HUES48 (cell line): Measurements from ENCODE around the gene GOLGA6L2.
"Not testable (repeated sequence)": the region's sequence is repeated elsewhere in the genome, so short reads cannot be mapped to it uniquely, and the experiment has no call there.

Experiments
- H3K27ac ChIP-seq: one replicate; pipeline ENCODE4 v1.7.0; 2013; ENCODE audit warnings: low read depth, low read length, inconsistent platforms
- H3K27me3 ChIP-seq: 2 replicates; pipeline ENCODE4 v1.6.1; 2013; ENCODE audit warnings: mild to moderate bottlenecking, low read length; ENCODE audit not compliant: control insufficient read depth, insufficient read depth
- H3K36me3 ChIP-seq: 2 replicates; pipeline ENCODE4 v1.6.1; 2013; ENCODE audit warnings: low read length; ENCODE audit not compliant: control insufficient read depth, insufficient read depth
- H3K4me1 ChIP-seq: 2 replicates; pipeline ENCODE4 v1.6.1; 2013; ENCODE audit warnings: mild to moderate bottlenecking, low read length; ENCODE audit not compliant: control insufficient read depth, insufficient read depth
- H3K4me3 ChIP-seq: 2 replicates; pipeline ENCODE4 v1.5.1; 2013; ENCODE audit warnings: mild to moderate bottlenecking, low read depth, low read length
- H3K9ac ChIP-seq: 2 replicates; pipeline ENCODE4 v1.6.1; 2013; ENCODE audit warnings: mild to moderate bottlenecking, low read depth, low read length, moderate library complexity
- H3K9me3 ChIP-seq: 2 replicates; pipeline ENCODE4 v1.6.1; 2013; ENCODE audit warnings: low read length; ENCODE audit not compliant: control insufficient read depth, insufficient read depth

GOLGA6L2 gene

DNA sequence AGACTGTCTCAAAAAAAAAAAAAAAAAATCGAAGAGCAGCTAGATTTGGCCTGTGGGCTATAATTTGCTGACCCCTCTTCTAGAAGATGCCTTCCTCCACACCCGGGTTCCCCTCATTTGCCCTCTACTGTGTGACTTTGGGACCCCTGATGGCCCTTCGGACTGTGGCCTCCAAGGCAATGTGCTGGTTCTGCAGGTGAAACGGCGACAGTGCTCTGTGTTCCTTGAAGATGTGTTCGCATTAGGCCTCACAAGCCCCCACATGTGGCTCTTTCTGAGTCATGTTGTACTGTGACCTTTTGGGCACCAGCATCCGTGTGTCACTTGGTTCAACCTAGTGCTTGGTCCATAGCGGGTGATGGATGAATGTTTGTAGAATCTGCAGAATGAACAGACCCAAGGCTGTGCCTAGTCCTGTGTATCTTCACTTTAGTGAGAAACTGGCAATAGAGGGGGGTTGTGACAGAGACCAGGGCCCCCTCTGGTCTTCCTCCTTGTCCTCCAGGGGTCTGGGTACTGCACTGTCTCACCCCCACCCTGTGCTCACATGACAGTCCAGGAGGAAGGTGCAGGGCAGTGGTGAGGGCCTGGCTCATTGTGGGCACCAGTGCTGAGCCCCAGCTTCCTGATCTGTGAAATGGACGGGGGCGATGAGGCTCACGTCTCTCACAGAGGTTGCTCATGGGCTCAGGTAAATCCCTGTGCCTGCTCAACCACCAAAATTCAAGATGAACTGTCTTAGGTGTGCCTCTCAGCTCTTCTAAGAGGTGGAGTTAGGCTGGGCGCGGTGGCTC lies 22.7 kb downstream of the GOLGA6L2 start:
- Histone ChIP-seq H3K4me1 (no peaks in the 10 kb centered on the region), H3K36me3 (no peaks in the 10 kb centered on the region), H3K9me3 (peaks cover 15% of the 10 kb centered on the region; the same call in 1 of the 2 replicates), H3K27ac (no peak overlapping the region), H3K4me3 (no peak overlapping the region), H3K9ac (no peak overlapping the region), H3K27me3 (no peaks in the 10 kb centered on the region)

DNA sequence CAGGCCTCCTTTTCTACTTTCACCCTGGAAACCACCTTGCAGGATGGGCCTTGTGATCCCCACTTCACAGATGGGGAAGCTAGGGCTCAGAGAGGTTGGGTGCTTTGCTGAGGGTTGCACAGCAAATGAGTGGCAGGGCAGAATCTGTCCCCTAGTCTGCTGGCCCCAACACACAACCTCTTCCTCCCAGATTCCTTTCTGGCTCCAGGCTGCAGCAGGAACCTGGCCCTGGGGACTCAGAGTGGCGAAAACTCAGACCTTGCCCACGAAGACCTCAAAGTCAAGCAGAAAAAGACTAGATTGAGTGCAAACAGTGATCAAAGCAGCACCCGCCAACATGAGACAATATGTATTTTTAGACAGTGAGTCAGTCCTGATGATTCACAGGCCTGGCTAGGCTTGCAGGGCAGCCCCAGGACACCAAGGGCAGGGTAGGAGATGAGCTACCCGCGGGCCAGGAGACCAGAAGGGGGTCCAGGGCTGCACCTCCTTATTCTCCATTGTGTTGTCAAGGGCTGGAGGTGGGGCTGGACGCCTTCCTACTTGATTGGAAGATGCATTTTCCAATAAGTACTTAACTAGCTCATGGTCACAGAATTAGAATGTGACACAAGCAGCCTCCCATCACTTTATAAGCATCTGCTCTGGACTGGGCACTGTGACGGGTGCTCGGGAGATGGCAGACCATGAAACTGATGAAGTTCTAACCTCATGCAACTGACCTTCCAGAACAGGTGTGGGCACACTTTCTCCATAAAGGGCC lies 23.9 kb downstream of the GOLGA6L2 start:
- Histone ChIP-seq H3K36me3 (no peaks in the 10 kb centered on the region), H3K27me3 (no peaks in the 10 kb centered on the region), H3K9ac (no peak overlapping the region), H3K9me3 (peaks cover 17% of the 10 kb centered on the region), H3K4me1 (no peaks in the 10 kb centered on the region), H3K27ac (no peak overlapping the region), H3K4me3 (no peak overlapping the region)

DNA sequence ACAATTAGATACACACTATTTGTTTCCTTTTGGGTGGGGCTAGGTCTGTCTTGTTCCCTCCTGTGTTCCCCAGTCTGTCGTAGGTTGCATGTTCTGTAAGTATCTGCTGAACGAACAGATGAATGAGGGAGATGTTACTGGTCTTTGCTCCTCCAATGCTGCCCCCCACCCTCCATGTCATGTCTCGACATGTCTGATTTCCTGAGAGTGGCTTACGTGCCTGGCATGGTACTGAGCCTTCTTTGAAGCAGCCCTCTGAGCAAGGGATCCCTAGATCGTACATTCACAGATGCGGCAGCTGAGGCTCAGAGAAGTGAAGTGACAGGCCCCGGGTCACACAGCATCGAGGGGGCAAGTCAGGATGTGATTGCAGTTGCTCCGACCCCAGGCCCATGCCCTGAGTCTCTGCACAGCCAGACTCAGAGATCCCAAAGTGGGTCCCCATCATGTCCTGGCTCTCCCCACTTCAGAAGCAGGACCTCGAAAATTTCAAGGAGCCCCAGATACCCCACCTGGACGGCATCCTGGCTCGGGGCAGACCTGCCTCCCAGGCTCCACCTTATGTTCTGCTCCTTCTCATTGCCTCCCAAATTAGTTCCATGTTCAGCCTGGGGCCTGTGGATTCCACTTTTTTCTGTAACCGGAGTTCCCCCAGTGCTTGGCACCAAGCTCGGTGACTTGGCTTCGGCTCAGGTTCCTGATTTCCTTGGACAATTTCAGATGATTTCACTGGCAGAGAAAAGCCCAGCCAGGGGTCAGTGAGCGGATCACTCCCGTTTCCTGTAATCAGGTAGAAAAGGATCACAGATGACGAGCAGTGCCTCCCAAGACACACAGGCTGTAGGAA lies 24.7 kb downstream of the GOLGA6L2 start:
- no peaks in the 10 kb centered on the region for H3K4me1 ChIP-seq
- no peak overlapping the region for H3K27ac ChIP-seq
- no peaks in the 10 kb centered on the region for H3K27me3 ChIP-seq
- H3K4me3 ChIP-seq: no peak overlapping the region
- no peak overlapping the region for H3K9ac ChIP-seq
- H3K9me3 ChIP-seq: peaks cover 17% of the 10 kb centered on the region
- H3K36me3 ChIP-seq: no peaks in the 10 kb centered on the region

DNA sequence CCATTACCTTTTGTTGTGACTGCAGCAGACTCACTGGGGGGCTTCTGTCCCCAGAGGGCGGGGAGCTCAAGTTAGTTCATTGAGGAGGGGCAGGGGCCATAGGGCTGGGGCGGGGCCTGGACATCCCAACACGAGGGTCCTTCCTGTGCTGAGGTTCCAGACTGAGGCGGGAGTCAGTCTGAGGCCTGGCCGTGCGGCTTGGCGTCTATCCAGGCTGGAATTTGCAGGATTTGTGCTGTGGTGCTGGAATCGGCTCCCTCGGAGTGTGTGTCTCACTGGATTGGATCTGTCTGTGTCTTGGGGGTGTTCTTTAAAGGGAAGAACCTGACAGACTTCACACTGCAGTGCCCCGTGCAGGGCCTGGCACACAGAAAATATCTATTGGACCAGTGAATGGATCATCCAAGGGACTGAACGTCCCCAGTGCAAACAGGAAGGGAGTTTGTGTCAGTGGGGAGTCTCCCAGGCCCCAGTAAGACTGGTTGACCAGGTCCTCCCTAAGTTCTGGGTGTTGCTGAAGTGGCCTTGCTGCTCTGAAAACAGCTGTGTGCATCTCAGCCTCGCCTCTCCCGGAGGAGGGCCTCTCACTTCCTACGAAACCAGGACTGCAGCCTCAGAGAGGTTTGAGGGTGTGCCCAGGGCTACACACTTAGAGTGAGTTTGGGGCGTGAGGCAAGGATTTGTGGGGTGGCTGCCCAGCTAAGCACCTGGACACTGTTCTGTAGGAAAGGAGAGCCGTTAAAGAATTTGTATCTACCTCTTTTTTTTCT lies 26.1 kb downstream of the GOLGA6L2 start:
- Histone ChIP-seq H3K27me3 (no peaks in the 10 kb centered on the region), H3K27ac (no peak overlapping the region), H3K9ac (no peak overlapping the region), H3K36me3 (no peaks in the 10 kb centered on the region), H3K4me1 (no peaks in the 10 kb centered on the region), H3K9me3 (peaks cover 17% of the 10 kb centered on the region), H3K4me3 (no peak overlapping the region)

DNA sequence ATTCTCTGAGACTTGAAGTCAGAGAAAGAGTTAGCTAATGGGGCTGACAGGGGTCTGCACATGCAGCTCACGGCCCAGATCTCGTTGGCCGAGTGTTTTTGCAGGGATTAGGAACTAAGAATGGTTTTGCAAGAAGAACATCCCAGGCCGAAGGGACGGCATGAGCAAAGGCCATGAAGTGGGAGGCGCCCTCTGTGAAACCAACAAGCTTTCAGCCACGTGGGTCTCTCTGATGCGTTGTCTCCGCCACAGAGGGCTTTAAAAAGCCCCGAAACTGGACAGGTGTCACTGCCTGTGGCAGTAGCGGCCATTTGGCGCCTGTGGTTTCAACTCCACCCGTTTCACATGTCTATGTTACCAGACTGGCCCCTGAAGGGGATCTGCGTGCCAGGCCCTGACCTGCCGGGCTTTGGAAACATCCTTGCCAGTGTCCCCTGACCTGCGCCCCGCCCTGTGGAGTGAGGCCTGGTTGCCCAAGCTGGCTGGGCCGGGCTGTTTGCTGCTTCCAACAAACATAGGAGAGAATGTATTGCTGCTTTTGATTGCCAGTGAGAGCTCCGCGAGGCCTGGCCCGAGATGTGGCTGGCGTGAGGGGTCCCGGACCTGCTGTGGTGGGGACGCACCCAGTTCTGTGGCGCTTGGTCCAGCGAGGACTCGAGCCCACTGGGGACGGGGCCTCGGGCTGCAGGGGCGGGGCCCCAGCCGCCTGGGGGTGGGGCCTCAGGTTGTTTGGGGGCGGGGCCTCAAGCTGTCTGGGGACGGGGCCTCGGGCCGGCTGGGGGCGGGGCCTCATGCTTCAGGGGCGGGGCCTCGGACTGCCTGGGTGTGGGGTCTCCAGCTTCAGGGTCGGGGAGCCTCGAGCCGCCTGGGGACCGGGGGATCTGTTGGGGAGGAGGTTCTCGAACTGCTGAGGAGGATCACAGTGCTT lies 30.4 kb downstream of the GOLGA6L2 start:
- no peak overlapping the region for H3K4me3 ChIP-seq
- H3K4me1 ChIP-seq: no peaks in the 10 kb centered on the region
- no peak overlapping the region for H3K27ac ChIP-seq
- H3K36me3 ChIP-seq: no peaks in the 10 kb centered on the region
- no peak overlapping the region for H3K9ac ChIP-seq
- peaks cover 20% of the 10 kb centered on the region for H3K9me3 ChIP-seq
- no peaks in the 10 kb centered on the region for H3K27me3 ChIP-seq

DNA sequence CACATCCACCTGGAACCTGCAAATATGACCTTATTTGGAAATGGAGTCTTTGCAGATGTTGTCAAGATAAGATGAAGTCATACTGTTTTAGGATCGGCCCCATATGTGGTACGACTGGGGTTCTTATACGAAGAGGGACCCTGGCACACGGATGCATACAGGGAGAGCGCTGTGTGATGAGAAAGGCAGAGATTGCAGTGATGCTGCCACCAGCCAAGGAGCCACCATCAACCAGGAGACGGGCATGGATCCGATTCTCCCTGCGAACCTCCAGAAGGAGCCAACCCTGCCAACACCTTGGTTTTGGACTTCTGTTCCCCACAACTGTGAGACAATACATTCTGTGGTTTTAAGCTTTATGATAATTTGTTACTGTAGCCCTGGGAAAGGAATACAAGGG lies 31.2 kb downstream of the GOLGA6L2 start:
- peaks cover 20% of the 10 kb centered on the region for H3K9me3 ChIP-seq
- H3K4me1 ChIP-seq, H3K4me3 ChIP-seq, H3K9ac ChIP-seq, H3K27me3 ChIP-seq, H3K36me3 ChIP-seq, H3K27ac ChIP-seq: not testable (repeated sequence)

DNA sequence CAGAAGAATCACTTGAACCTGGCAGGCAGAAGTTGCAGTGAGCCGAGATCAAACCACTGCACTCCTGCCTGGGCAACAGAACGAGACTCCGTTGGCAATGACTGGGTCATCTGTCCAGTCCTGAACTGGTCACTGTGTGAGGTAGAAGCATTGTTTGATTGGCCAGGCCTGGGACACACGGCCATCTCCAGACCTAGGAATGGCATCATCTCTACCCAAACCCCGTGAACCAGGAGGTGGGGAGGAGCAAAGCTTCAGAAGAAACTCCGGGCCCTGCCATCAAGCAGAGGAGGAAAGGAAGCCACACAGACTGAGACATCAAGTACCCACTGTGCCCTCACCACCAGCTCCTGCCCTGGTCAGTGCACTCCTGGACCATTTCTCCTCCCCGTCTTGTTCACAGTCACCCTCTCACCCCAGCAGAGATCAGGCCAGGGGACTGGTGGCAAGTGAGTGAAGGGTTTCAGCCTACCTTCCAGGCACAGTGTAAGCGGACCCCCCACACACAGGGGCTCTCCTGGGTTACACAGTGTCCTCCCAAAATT lies 31.6 kb downstream of the GOLGA6L2 start:
- no peak overlapping the region for H3K27ac ChIP-seq
- no peak overlapping the region for H3K4me3 ChIP-seq
- H3K9me3 ChIP-seq: peaks cover 20% of the 10 kb centered on the region
- no peaks in the 10 kb centered on the region for H3K4me1 ChIP-seq
- no peak overlapping the region for H3K9ac ChIP-seq
- H3K36me3 ChIP-seq: no peaks in the 10 kb centered on the region
- no peaks in the 10 kb centered on the region for H3K27me3 ChIP-seq

DNA sequence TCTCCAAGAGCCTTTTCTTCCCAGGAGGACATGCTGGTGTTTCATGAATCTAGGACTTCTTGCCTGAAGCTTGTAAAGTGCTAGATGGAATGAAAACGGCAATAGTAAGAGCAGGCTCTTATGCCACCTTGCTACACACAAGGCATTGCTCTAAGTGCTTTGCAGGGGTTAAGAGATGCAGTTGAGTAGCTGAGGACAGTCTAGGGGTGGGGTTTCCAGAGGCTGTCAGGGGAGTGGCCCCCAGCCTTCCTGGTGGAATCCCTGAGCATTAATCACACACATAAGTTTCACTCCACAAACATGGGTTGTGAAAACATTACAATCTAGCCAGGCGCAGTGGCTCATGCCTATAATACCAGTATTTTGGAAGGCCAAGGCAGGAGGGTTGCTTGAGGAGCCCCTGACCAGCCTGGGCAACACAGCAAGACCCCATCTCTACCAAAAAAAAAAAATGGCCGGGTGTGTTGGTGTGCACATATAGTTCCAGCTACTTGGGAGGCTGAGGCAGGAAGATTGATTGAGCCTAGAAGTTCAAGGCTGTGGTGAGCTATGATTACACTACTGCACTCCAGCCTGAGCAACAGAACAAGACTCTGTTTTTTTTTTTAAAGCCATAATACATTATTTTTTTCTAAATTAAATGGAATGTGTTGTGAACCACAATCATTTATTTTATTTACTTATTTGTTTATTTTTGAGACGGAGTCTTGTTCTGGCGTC lies 34.0 kb downstream of the GOLGA6L2 start:
- H3K27ac ChIP-seq, H3K4me3 ChIP-seq, H3K4me1 ChIP-seq, H3K9ac ChIP-seq, H3K36me3 ChIP-seq, H3K27me3 ChIP-seq: not testable (repeated sequence)
- peaks cover 18% of the 10 kb centered on the region for H3K9me3 ChIP-seq

DNA sequence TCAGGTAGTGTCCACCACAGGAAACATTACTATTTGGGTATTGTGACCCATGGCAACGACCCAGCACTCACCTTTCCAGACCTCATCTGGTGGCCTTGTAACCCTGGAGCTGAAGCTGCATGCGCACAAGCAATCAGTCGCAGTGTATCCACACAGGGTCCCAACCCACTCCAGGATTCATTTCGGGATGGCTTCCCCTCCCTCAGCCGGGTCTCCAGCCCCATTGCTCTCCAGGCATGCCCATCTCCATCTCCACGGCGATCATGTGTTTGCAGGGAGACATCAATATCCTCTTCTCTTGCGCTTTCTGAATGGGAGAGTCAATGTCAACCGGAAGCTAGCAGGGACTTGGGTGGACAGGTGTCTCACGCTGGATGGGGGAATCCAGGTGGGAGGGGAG lies 35.2 kb downstream of the GOLGA6L2 start:
- Histone ChIP-seq H3K4me1 (no peaks in the 10 kb centered on the region), H3K4me3 (no peak overlapping the region), H3K36me3 (no peaks in the 10 kb centered on the region), H3K9me3 (peaks cover 28% of the 10 kb centered on the region), H3K27me3 (no peaks in the 10 kb centered on the region), H3K27ac (no peak overlapping the region), H3K9ac (no peak overlapping the region)
